ENCODE measurements around the gene PDE7B. TPM values are rescaled to one million over a fixed set of nuclear protein-coding genes. Genes with fewer than 3 reads are reported as not detected.

The PDE7B gene
- total RNA-seq, 1 experiment from 2014 or later: 27.1 TPM

DNA sequence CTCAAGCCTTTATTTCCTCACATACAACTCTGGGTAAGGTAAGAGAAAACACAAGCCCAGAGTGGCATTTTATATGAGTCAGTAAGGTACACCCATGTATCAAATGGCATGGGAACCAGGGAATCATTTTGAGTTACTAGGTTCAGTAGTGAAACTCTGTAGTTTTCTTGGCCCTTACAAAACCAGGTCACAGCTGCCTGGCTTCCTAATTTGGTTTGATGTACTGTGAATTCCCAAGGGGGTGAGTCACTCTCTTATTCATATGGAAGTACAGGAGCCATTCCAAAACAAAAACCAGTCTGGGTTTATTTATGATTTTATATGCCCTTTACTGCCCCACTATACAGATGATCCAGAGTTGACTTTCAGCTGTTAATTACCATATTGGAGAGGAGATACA lies 70.7 kb downstream of the PDE7B start:
- peak; percentile 31 for DNase-seq (ENCODE audit: extremely low read depth, low read depth)

GRCh38 chr6:135922746-135923145 lies 71.2 kb downstream of the PDE7B start:
- DNase-seq (ENCODE audit: extremely low read depth, low read depth): no peak

DNA sequence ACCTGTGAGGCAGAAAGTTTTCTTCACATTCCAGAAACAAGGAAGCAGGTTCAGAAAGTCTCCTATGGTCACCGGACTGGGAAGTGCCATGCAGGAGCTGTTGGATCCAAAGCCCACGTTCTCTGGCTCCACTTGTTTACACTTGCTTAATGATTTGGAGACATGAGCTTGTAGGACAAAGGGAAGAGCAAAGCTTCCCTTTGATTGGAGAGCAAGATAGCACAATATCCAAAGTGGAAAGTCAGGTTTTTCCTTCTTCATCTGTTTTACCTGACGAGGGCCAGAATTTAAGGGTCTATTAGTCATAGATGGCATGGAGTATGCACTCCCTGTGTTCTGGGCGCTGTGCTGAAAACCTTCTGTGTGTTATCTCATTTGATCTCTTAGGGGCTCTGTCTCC lies 81.2 kb downstream of the PDE7B start:
- DNase-seq (ENCODE audit: extremely low read depth, low read depth): no peak

GRCh38 chr6:135935941-135936601 lies 84.6 kb downstream of the PDE7B start:
- DNase-seq (ENCODE audit: extremely low read depth, low read depth): no peak

- DNase-seq (ENCODE audit: extremely low read depth, low read depth): peak; percentile 25
Measured at GRCh38 chr6:135936606-135937005, 85.1 kb downstream of the PDE7B start.

DNA sequence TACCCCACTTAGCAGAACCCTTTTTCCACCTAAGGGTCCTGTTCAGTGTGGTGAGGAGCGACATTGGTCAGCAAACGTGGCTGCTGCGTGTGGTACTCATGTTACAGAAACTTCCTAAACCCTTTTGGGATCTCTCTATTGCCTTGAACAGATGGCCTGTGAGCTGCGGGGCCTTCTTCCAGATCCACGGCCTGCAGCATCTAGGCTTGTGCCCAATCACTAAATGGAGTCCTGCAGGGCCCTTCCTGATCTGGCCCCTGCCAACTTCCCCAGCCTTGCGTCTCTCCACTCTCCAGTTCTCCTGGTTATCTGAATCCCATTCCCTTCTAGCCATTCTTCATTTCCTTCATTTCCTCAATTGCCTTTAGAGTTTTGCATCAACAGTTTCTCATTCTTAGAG lies 85.6 kb downstream of the PDE7B start:
- DNase-seq (ENCODE audit: extremely low read depth, low read depth): no peak

GRCh38 chr6:135938576-135939207 lies 87.2 kb downstream of the PDE7B start:
- no peak for DNase-seq (ENCODE audit: extremely low read depth, low read depth)

GRCh38 chr6:135939208-135939591 lies 87.7 kb downstream of the PDE7B start:
- DNase-seq (ENCODE audit: extremely low read depth, low read depth): no peak

DNA sequence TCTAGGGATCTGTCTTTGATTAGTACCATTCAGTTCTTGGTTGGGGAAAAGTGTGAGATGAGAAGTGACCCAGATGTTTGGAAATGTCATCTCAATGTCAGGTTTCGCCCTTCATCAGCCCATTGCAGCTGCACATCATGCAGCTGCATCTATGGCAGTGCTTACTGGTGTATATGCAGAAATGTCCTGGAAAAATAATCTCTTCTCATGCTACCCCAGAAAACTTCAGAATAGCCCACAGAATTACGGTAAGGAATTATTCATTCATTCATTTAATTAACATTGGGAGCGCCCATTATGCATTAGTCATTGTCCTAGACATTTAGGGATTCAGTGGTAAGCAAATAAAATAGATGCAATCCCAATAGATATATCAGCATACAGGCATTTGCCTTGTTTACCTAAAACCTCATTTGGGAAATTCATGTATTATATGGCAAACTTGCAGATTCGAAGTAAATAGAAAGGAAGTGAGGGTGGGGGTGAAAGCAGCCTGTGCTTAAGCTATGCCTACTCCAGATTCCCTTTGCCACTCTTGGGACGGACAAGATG lies 89.2 kb downstream of the PDE7B start:
- no peak for DNase-seq (ENCODE audit: extremely low read depth, low read depth)

- DNase-seq (ENCODE audit: extremely low read depth, low read depth): no peak
Measured at GRCh38 chr6:135941275-135942025, 89.9 kb downstream of the PDE7B start.

DNA sequence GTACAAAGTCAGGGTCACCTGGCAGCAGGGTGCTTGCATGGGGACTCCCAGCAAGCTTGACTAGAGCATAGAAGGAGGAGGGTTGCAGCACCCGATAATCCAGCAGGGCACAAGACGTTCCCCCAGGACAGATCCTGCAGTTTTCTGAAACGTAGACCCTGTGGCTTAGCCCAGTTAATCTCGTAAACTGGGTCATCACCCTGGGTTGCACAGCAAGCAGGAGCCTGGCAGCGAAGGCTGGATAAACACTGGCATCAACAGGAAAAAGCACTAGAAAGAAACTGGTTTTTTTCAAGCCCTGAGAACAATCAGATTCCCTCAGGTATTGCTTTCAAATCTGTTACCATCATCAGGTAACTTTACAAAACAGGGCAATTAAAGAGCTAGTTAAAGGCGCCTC lies 92.6 kb downstream of the PDE7B start:
- no peak for DNase-seq (ENCODE audit: extremely low read depth, low read depth)

GRCh38 chr6:135946674-135947073 lies 95.2 kb downstream of the PDE7B start:
- no peak for DNase-seq (ENCODE audit: extremely low read depth, low read depth)

DNA sequence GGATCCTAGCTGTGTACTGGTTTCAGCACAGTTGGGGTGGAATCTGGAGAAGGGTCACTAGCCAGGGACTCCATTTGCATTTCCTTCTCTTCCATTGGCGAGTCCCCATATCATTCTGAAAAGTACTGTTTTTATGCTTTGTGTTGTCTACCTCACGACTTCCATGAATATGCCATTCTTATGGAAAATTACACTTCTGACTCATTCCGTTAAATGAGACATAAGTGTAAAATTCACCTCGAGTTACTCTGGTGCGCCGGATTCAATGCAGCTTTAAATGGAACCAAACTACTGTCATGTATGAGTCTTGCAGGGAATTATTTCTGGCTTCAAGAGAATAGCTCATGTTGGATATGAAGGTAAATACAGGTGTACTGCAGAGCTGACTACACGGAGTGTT lies 99.2 kb downstream of the PDE7B start:
- no peak for DNase-seq (ENCODE audit: extremely low read depth, low read depth)

- DNase-seq (ENCODE audit: extremely low read depth, low read depth): no peak
Measured at GRCh38 chr6:135951169-135951568, 99.7 kb downstream of the PDE7B start.

- DNase-seq (ENCODE audit: extremely low read depth, low read depth): no peak
Measured at GRCh38 chr6:135953818-135954217, 102.3 kb downstream of the PDE7B start.

DNA sequence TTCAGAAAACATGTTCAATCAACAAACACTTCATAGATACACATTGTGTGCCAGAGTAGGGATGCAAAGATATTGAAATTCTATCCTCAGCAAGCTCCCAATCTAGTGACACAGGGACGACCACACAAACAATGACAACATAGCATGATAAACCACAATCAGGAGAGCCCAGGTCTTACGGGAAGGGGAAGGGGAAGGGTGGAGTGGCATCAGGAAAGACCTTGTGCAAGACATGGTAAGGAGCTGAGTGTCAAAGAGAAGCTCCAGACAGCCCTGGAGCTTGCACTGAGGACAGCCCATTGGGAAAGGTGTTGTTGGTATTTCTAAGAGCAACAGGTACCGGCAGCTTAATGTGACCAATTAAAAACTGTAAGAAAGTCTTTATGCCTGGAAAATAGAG lies 103.6 kb downstream of the PDE7B start:
- DNase-seq (ENCODE audit: extremely low read depth, low read depth): no peak

GRCh38 chr6:135962731-135963130 lies 111.2 kb downstream of the PDE7B start:
- DNase-seq (ENCODE audit: extremely low read depth, low read depth): no peak

DNA sequence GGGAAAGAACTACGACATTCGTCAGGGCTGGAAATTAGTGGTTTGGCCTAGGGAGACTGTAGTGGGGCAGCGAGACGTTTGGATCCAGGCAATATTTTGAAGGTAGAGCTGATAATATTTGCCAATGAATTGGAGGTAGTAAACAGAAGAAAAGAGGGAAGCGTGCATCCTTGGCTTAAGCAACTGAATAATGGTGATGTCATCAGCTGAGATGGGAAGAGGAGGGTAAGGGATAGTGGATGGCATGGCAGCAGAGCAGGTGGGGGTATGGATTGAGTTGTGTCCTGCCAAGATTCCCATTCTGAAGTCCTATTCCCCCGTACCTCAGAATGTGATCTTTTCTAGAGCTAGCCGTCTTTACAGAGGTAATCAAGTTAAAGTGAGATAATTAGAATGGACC lies 119.2 kb downstream of the PDE7B start:
- no peak for DNase-seq (ENCODE audit: extremely low read depth, low read depth)

GRCh38 chr6:135971351-135971750 lies 119.8 kb downstream of the PDE7B start:
- DNase-seq (ENCODE audit: extremely low read depth, low read depth): no peak

DNA sequence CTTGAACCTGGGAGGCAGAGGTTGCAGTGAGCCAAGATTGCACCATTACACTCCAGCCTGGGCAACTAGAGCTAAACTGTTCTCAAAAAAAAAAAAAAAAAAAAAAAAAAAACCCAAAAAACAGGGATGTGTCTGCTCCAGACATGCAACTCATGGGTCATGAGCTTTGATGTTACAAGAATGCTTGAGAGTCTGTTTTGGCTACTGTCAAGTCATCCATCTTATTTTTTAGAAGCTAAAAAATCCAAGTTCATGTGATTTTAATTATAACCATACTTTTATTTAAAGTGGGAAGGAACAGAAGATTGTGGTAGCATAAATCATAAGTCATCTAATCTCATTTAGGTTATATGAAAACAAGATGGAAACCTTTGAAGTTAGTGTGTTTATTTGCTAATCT lies 120.6 kb downstream of the PDE7B start:
- no peak for DNase-seq (ENCODE audit: extremely low read depth, low read depth)

DNA sequence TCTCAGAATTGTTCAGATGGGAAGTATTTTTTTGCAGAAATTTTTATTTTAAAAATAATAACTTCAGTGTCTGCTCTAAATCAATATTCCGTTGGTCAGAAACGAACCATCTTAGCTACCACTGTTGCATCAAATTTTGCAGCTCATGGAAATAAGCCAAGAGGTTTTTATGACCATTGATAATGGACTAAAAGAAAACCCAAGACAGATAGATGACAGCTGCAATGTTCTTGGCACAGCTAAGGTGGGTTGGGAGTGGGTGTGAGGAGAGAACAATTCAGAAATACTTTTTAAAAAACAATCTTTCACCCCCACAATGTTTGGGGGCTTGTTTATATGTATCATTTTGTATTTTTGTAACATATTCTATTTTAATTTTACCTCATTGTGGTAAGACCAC lies 121.1 kb downstream of the PDE7B start:
- DNase-seq (ENCODE audit: extremely low read depth, low read depth): no peak

- no peak for DNase-seq (ENCODE audit: extremely low read depth, low read depth)
Measured at GRCh38 chr6:135974426-135974825, 122.9 kb downstream of the PDE7B start.
